ENCODE results near the gene FNTB. TPM values are rescaled to one million over a fixed set of nuclear protein-coding genes. Genes with fewer than 3 reads are reported as not detected.

The FNTB gene
- total and polyA plus RNA-seq, 2 experiments from 2014 or later: 18.1 to 24.3 TPM

Small RNAs within 50 kb of the gene (microRNA-seq; reads per million reads assigned to microRNA genes)
- gene MIR4706: not detected

Small RNAs within 50 kb of the gene (small RNA-seq; reads per million reads assigned to genes)
- gene MIR4706: not detected

Other genes starting within 250 kb of the FNTB start
- 1.1 and 2.1 TPM in 2 replicates for gene SPTB, start 107.0 kb upstream of the FNTB start, total RNA-seq
- gene SPTB, start 107.0 kb upstream of the FNTB start, polyA plus RNA-seq: 1.1 and 1.7 TPM in 2 replicates
- 62.4 and 71.1 TPM in 2 replicates for gene CHURC1, start 72.4 kb upstream of the FNTB start, total RNA-seq
- gene CHURC1, start 72.4 kb upstream of the FNTB start, polyA plus RNA-seq: 134 TPM in 2 replicates
- 59.8 and 88.9 TPM in 2 replicates for gene GPX2, start 44.1 kb upstream of the FNTB start, total RNA-seq
- 75.5 and 115 TPM in 2 replicates for gene GPX2, start 44.1 kb upstream of the FNTB start, polyA plus RNA-seq
- gene RAB15, start 14.6 kb upstream of the FNTB start, total RNA-seq: 33.8 and 34.0 TPM in 2 replicates
- 38.7 and 40.6 TPM in 2 replicates for gene RAB15, start 14.6 kb upstream of the FNTB start, polyA plus RNA-seq
- gene MAX, start 115.6 kb downstream of the FNTB start, total RNA-seq: 53.5 and 54.3 TPM in 2 replicates
- 70.5 and 86.5 TPM in 2 replicates for gene MAX, start 115.6 kb downstream of the FNTB start, polyA plus RNA-seq

Measured in hepatocyte (in vitro differentiated cells).